H1 (cell line): ENCODE data around the gene TAPT1. TPM values are rescaled to one million over a fixed set of nuclear protein-coding genes. Genes with fewer than 3 reads are reported as not detected.

Experiments used
- CTCF ChIA-PET: fragments of 300-600 bp; sonication (Branson Sonifier 250); formaldehyde crosslinking; loops from one replicate; lab custom pipeline; 2021; ENCODE audit not compliant: partially characterized antibody; lab: Charles Lee
- POLR2A ChIA-PET: fragments of 300-600 bp; sonication (Branson Sonifier 250); formaldehyde crosslinking; loops from one replicate; lab custom pipeline; 2021; ENCODE audit warnings: inconsistent platforms; ENCODE audit not compliant: partially characterized antibody; lab: Charles Lee
- DNase-seq, 2 experiments: peaks; one replicate each; pipeline versions ENCODE4 v3.0.0 to v3.0.0-alpha.2; 2010 to 2022; ENCODE audit warnings: low spot score in 2 of 2, low read depth in 1 of 2, mixed read lengths in 1 of 2
- FAIRE-seq: peaks from 2 replicates; lab custom pipeline; 2011; peaks lifted over from hg19 to GRCh38; lab: Jason Lieb, UNC
- H2AFZ ChIP-seq: 2 replicates; pipeline ENCODE4 v1.8.1; 2012; ENCODE audit warnings: low read length, inconsistent platforms
- H2AK5ac ChIP-seq: 2 replicates; pipeline ENCODE4 v1.6.1; 2013; ENCODE audit warnings: low read depth, low read length
- H2BK120ac ChIP-seq: replicated peaks from 2 replicates; pipeline ENCODE3; 2013; ENCODE audit warnings: low read depth, low read length, inconsistent platforms
- H2BK12ac ChIP-seq: 2 replicates; pipeline ENCODE4 v1.6.1; 2013; ENCODE audit warnings: low read depth, low read length
- H2BK15ac ChIP-seq: 2 replicates; pipeline ENCODE4 v1.6.1; 2013; ENCODE audit warnings: low read length
- H2BK20ac ChIP-seq: 2 replicates; pipeline ENCODE4 v1.6.1; 2013; ENCODE audit warnings: low read length
- H2BK5ac ChIP-seq: 2 replicates; pipeline ENCODE4 v1.6.1; 2013; ENCODE audit warnings: low read depth, low read length
- H3K14ac ChIP-seq: 2 replicates; pipeline ENCODE4 v1.6.1; 2013; ENCODE audit warnings: inconsistent platforms; ENCODE audit not compliant: insufficient read length
- H3K18ac ChIP-seq: 2 replicates; pipeline ENCODE4 v1.6.1; 2013; ENCODE audit warnings: low read length; ENCODE audit errors: extremely low read depth
- H3K23ac ChIP-seq: 2 replicates; pipeline ENCODE4 v1.6.1; 2013; ENCODE audit warnings: inconsistent platforms; ENCODE audit not compliant: insufficient read length
- H3K23me2 ChIP-seq: 2 replicates; pipeline ENCODE4 v1.6.1; 2013; ENCODE audit warnings: low read depth, low read length
- H3K27ac ChIP-seq: 2 replicates; pipeline ENCODE4 v1.6.1; 2011; ENCODE audit warnings: low read depth, low read length, inconsistent platforms
- H3K27me3 ChIP-seq, 4 experiments: replicated peaks in 1 of 4; 1 replicate in 1 of 4; 2 replicates in 3 of 4; pipeline versions ENCODE4 v1.6.1 to v1.8.1; 2011 to 2013; ENCODE audit warnings: low read length in 3 of 4, mild to moderate bottlenecking in 3 of 4, inconsistent platforms in 2 of 4, mixed read lengths in 2 of 4, moderate library complexity in 1 of 4; ENCODE audit not compliant: control insufficient read depth in 3 of 4, insufficient read depth in 3 of 4; ENCODE audit errors: extremely low read depth in 1 of 4
- H3K36me3 ChIP-seq, 4 experiments: 2 replicates each; pipeline versions ENCODE4 v1.6.1 to v1.8.1; 2011 to 2013; ENCODE audit warnings: mild to moderate bottlenecking in 4 of 4, low read length in 3 of 4, moderate library complexity in 2 of 4, control low read depth in 1 of 4, inconsistent platforms in 1 of 4; ENCODE audit not compliant: insufficient read depth in 4 of 4, control insufficient read depth in 2 of 4
- H3K4ac ChIP-seq: replicated peaks from 2 replicates; pipeline ENCODE3; 2013; ENCODE audit warnings: low read length, low read depth, mixed read lengths, inconsistent platforms; ENCODE audit not compliant: insufficient read length
- H3K4me1 ChIP-seq, 4 experiments: replicated peaks in 1 of 4; 1 replicate in 1 of 4; 2 replicates in 3 of 4; pipeline versions ENCODE4 v1.6.1 to v1.8.1; 2011 to 2013; ENCODE audit warnings: low read length in 3 of 4, inconsistent platforms in 2 of 4, mixed read lengths in 1 of 4; ENCODE audit not compliant: insufficient read depth in 4 of 4, control insufficient read depth in 3 of 4
- H3K4me2 ChIP-seq, 2 experiments: 2 replicates each; pipeline versions ENCODE4 v1.6.1 to v1.8.1; 2011 to 2013; ENCODE audit warnings: low read depth in 2 of 2, low read length in 2 of 2, control low read depth in 1 of 2, inconsistent platforms in 1 of 2, mild to moderate bottlenecking in 1 of 2; ENCODE audit not compliant: insufficient read depth in 1 of 2
- H3K4me3 ChIP-seq, 4 experiments: fragments of 200-600, 300-600 bp in 1 of 4; sonication (generic), shearing (Covaris generic), sonication (Bioruptor Twin) in 1 of 4; 2 replicates each; pipeline versions ENCODE4 v1.5.1 to v1.8.1; 2011 to 2016; ENCODE audit warnings: low read length in 4 of 4, low read depth in 3 of 4, control low read depth in 2 of 4, inconsistent platforms in 2 of 4, mild to moderate bottlenecking in 2 of 4, mixed read lengths in 1 of 4, moderate library complexity in 1 of 4; ENCODE audit not compliant: insufficient read depth in 2 of 4; ENCODE audit errors: extremely low read depth in 1 of 4
- H3K56ac ChIP-seq: replicated peaks from 2 replicates; pipeline ENCODE3; 2013; ENCODE audit warnings: low read depth, mild to moderate bottlenecking, mixed read lengths, low read length, inconsistent platforms; ENCODE audit not compliant: insufficient read length
- H3K79me1 ChIP-seq: 2 replicates; pipeline ENCODE4 v1.6.1; 2013; ENCODE audit warnings: low read depth, low read length, control low read depth
- H3K79me2 ChIP-seq, 2 experiments: 2 replicates each; pipeline versions ENCODE4 v1.6.1 to v1.8.1; 2012 to 2013; ENCODE audit warnings: low read length in 2 of 2, mild to moderate bottlenecking in 2 of 2, inconsistent platforms in 1 of 2; ENCODE audit not compliant: insufficient read depth in 2 of 2, control insufficient read depth in 1 of 2
- H3K9ac ChIP-seq, 4 experiments: replicated peaks in 1 of 4; 1 replicate in 1 of 4; 2 replicates in 3 of 4; pipeline versions ENCODE4 v1.6.1 to v1.8.1; 2011 to 2013; ENCODE audit warnings: low read depth in 3 of 4, low read length in 3 of 4, control low read depth in 2 of 4, mild to moderate bottlenecking in 2 of 4, moderate library complexity in 2 of 4, inconsistent platforms in 1 of 4; ENCODE audit errors: extremely low read depth in 1 of 4
- H3K9me3 ChIP-seq, 2 experiments: 2 replicates each; pipeline versions ENCODE4 v1.6.1 to v1.8.1; 2012 to 2013; ENCODE audit warnings: mild to moderate bottlenecking in 2 of 2, moderate library complexity in 2 of 2, control low read depth in 1 of 2, inconsistent platforms in 1 of 2, low read depth in 1 of 2, low read length in 1 of 2, mixed read lengths in 1 of 2; ENCODE audit not compliant: insufficient read depth in 2 of 2
- H4K20me1 ChIP-seq, 2 experiments: replicated peaks in 1 of 2; 2 replicates each; pipeline versions ENCODE3 to v1.8.1; 2011 to 2013; ENCODE audit warnings: inconsistent platforms in 2 of 2, low read length in 2 of 2, mild to moderate bottlenecking in 1 of 2; ENCODE audit not compliant: insufficient read depth in 2 of 2, control insufficient read depth in 1 of 2
- H4K5ac ChIP-seq: 2 replicates; pipeline ENCODE4 v1.6.1; 2013; ENCODE audit warnings: low read length, low read depth, mixed read lengths, inconsistent platforms; ENCODE audit not compliant: insufficient read length
- H4K8ac ChIP-seq: 2 replicates; pipeline ENCODE4 v1.8.0; 2013; ENCODE audit warnings: mild to moderate bottlenecking, moderate library complexity, low read length, inconsistent platforms; ENCODE audit not compliant: insufficient read depth; ENCODE audit errors: extremely low read depth
- H4K91ac ChIP-seq: replicated peaks from 2 replicates; pipeline ENCODE3; 2013; ENCODE audit warnings: low read length, mixed read lengths, inconsistent platforms; ENCODE audit not compliant: insufficient read length
- CEBPB ChIP-seq: IDR thresholded peaks from 2 replicates; pipeline ENCODE4 v1.6.1; 2012; ENCODE audit warnings: low read depth, low read length
- CHD1 ChIP-seq: IDR thresholded peaks from 2 replicates; pipeline ENCODE4 v1.6.1; 2012; ENCODE audit warnings: low read depth, low read length, improper control_type of control experiment
- EP300 ChIP-seq, 2 experiments: IDR thresholded peaks; 1 replicate in 1 of 2; 2 replicates in 1 of 2; pipeline ENCODE4 v1.6.1; 2011 to 2012; ENCODE audit warnings: low read depth in 2 of 2, low read length in 2 of 2, mild to moderate bottlenecking in 2 of 2, borderline replicate concordance in 1 of 2, inconsistent platforms in 1 of 2, moderate library complexity in 1 of 2
- HDAC6 ChIP-seq: IDR thresholded peaks from one replicate; pipeline ENCODE4 v1.7.1; 2012; ENCODE audit warnings: low read depth, mild to moderate bottlenecking, inconsistent platforms, low read length, moderate library complexity
- KDM4A ChIP-seq: IDR thresholded peaks from one replicate; pipeline ENCODE4 v1.7.1; 2012; ENCODE audit warnings: low read depth, mild to moderate bottlenecking, moderate library complexity, low read length, inconsistent platforms; ENCODE audit not compliant: severe bottlenecking
- KDM5A ChIP-seq: fragments of 200-600 bp; IDR thresholded peaks from 2 replicates; pipeline ENCODE4 v1.7.1; 2012; ENCODE audit warnings: mild to moderate bottlenecking, low read length, inconsistent platforms, mixed read lengths
- NANOG ChIP-seq: IDR thresholded peaks from 2 replicates; pipeline ENCODE4 v1.6.1; 2011; ENCODE audit warnings: low read length, low read depth, mild to moderate bottlenecking, inconsistent platforms; ENCODE audit not compliant: insufficient read depth, poor library complexity, severe bottlenecking
- PHF8 ChIP-seq: fragments of 200-600 bp; sonication (generic); conservative IDR thresholded peaks from 2 replicates; pipeline ENCODE4 v1.7.1; 2012; ENCODE audit warnings: low read depth, mild to moderate bottlenecking, inconsistent platforms, low read length, moderate library complexity
- POLR2A ChIP-seq, 2 experiments: IDR thresholded peaks; 1 replicate in 1 of 2; 2 replicates in 1 of 2; pipeline ENCODE4 v1.6.1; 2011; ENCODE audit warnings: low read depth in 2 of 2, low read length in 2 of 2, mild to moderate bottlenecking in 2 of 2; ENCODE audit errors: control extremely low read depth in 1 of 2
- SAP30 ChIP-seq: fragments of 300-600 bp; sonication (generic); IDR thresholded peaks from 2 replicates; pipeline ENCODE4 v1.7.1; 2012; ENCODE audit warnings: low read length, moderate library complexity, mild to moderate bottlenecking, inconsistent platforms; ENCODE audit not compliant: insufficient read depth, insufficient replicate concordance
- SP4 ChIP-seq: IDR thresholded peaks from 2 replicates; pipeline ENCODE4 v1.6.1; 2012; ENCODE audit warnings: low read length, inconsistent platforms
- TEAD4 ChIP-seq: IDR thresholded peaks from 2 replicates; pipeline ENCODE4 v1.6.1; 2012; ENCODE audit warnings: low read depth, low read length, inconsistent platforms, mixed read lengths
- WGBS, 2 experiments: shearing (Covaris generic) in 1 of 2; methylation state at CpG; one replicate each; pipeline versions ENCODE4 v1.1.6 to v1.1.7; 2013 to 2015; ENCODE audit warnings: low lambda C conversion rate in 2 of 2, mixed read lengths in 2 of 2, inconsistent platforms in 1 of 2, low coverage in 1 of 2, missing lambda C conversion rate in 1 of 2; ENCODE audit not compliant: insufficient replicate concordance in 2 of 2, insufficient coverage in 1 of 2, insufficient read length in 1 of 2; ENCODE audit errors: extremely low coverage in 1 of 2, missing lambda C conversion rate in 1 of 2; 5-methylcytosine and 5-hydroxymethylcytosine counted together
- polyA plus RNA-seq, 7 experiments: library from polyadenylated mRNA; depleted of rRNA in 3 of 7; stranded (reverse) in 5 of 7; unstranded in 2 of 7; fragments of >200 nt in 5 of 7; fragments of 200-250 nt in 2 of 7; gene quantifications; 1 replicate in 5 of 7; 2 replicates in 1 of 7; 4 replicates in 1 of 7; pipeline versions ENCODE4 v1.2.1 to v1.2.3, GENCODE V29; 2011 to 2013; ENCODE audit warnings: missing spikeins in 2 of 7, mixed read lengths in 2 of 7
- total RNA-seq: library from RNA; stranded (reverse); fragmentation: NEBNext Ultra II Directional; extraction: Animal tissue kit (Norgen Biotek cat#: 25700); gene quantifications from 2 replicates; pipeline ENCODE4 v1.2.1, GENCODE V29; 2021

The TAPT1 gene
- total and polyA plus RNA-seq, 2 of the 8 experiments (the other 6 are each of a cell fraction or from before 2014, with no cell fraction given) = 4.2 to 15.3 TPM

GRCh38 chr4:16226816-16227461, 668 bp upstream of the TAPT1 start:
- Histone ChIP-seq H3K23ac (no peak overlapping the region), H3K4me3 (peak overlapping the region; percentile 55 to 77 (median 73)), H3K27ac (peak overlapping the region; percentile 78; the same call in 1 of the 2 replicates), H3K56ac (peak overlapping the region; percentile 30), H2BK120ac (no peak overlapping the region), H3K18ac (peak overlapping the region; percentile 29; the same call in 1 of the 2 replicates), H2BK5ac (0 out of 2 replicates have a peak overlapping the region, but pooled peaks have one; percentile 67), H4K20me1 (peaks cover 3 to 4% of the 10 kb centered on the region in 2 experiments), H3K27me3 (no peaks in the 10 kb centered on the region), H3K36me3 (no peaks in the 10 kb centered on the region), H2AK5ac (no peak overlapping the region), H3K4ac (peak overlapping the region; percentile 78), H3K79me1 (no peaks in the 10 kb centered on the region), H4K91ac (no peak overlapping the region), H2BK15ac (no peak overlapping the region), H2BK20ac (no peak overlapping the region), H3K4me2 (peak overlapping the region; percentile 82 to 95), H3K9ac (peak overlapping the region; percentile 66 to 100 (median 81)), H3K79me2 (peaks cover 0 to 31% of the 10 kb centered on the region in 2 experiments; a peak in 2 of 4 replicates), H2BK12ac (no peak overlapping the region), H3K23me2 (peaks cover 8% of the 10 kb centered on the region; the same call in 1 of the 2 replicates), H4K5ac (peak overlapping the region; percentile 66), H3K14ac (no peak overlapping the region), H3K4me1 (peaks cover 2 to 9% (median 4%) of the 10 kb centered on the region in 4 experiments; a peak in 4 of 7 replicates), H3K9me3 (no peaks in the 10 kb centered on the region), H2AFZ (no peak overlapping the region; the same call in 1 of the 2 replicates), H4K8ac (peak overlapping the region; percentile 98)
- ChIA-PET CTCF (interaction anchor here (1.3 to 1.7 kb wide), 2 partner anchors 21 to 28 kb away, joined by 6 to 8 read pairs; no protein-coding TSS in a partner anchor), POLR2A (interaction anchor here (0.8 to 2.7 kb wide), 10 partner anchors 9 to 184 kb away, joined by 3 to 10 read pairs (median 4); partner anchors contain the start of gene PROM1)
- DNase-seq (peak in 1 of 2 experiments; percentile 72), FAIRE-seq (no peak)
- 2% methylated on average over 27 of the region's 57 CpGs; no CpG with 5 or more reads in 1 of the 2 experiments for WGBS, 2 experiments
- TF ChIP-seq POLR2A (IDR thresholded peaks at IDR 0.05; ENCODE audit: control extremely low read depth in 1 of 2, low read depth in 2 of 2, low read length in 2 of 2) = no peak
- no peak for TF ChIP-seq SAP30
- TF ChIP-seq CHD1 = no peak
- TF ChIP-seq KDM4A = peak; percentile 30
- TF ChIP-seq PHF8 = peak; percentile 47
- no peak for TF ChIP-seq KDM5A
- no peak for TF ChIP-seq EP300 (IDR thresholded peaks at IDR 0.05; ENCODE audit: borderline replicate concordance in 1 of 2, low read depth in 2 of 2, low read length in 2 of 2)
- TF ChIP-seq SP4 = no peak
- TF ChIP-seq CEBPB = no peak
- TF ChIP-seq HDAC6 = no peak
- TF ChIP-seq TEAD4 = no peak
- no peak for TF ChIP-seq NANOG
